GM18498 (cell line): ENCODE data around the gene ENPP6.
"Not testable (repeated sequence)": the region's sequence is repeated elsewhere in the genome, so short reads cannot be mapped to it uniquely, and the experiment has no call there.

Source experiments
- ATAC-seq: cut with Tn5 transposase; IDR thresholded peaks from one replicate; pipeline ENCODE4 v1.9.1; 2021; ENCODE audit warnings: mild to moderate bottlenecking, moderate library complexity; ENCODE audit not compliant: unreplicated experiment

The ENPP6 gene

DNA sequence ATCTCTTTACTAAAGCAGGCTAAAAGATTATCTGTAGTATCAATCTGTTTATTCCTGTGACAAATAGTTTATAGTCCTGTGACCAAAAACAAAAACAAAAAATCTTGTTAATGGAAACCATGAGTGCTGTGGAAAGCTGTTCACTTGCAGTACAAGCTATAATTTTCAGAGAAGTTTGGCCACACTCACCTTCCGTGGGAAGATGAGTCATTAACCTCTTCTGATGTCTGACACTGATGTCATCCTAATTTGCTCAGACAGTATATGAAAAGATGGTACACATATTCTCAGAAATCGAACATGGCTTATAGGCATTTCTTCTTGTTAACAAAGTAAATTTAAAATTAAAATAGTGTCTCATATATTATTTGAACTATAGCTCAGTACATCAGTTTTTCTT lies 19.9 kb upstream of the ENPP6 start:
- no peak for ATAC-seq

DNA sequence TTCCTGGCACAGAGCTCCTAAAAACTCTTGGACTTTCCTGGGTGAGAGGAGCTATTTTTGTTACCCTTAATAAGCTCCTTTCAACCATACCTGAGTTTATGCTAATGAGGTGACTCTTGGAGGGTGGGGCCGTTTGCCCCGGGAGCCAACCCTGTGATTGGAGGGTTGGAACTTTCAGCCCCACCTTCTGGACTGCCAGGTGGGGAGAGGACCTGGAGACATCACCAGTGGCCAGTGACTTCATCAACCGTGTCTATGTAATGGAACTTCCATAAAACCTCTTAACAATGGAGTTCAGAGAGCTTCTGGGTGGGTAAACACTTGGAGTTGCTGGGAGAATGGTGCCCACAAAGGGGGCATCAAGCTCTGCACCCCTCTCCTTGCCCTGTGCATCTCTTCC lies 17.9 kb upstream of the ENPP6 start:
- no peak for ATAC-seq

DNA sequence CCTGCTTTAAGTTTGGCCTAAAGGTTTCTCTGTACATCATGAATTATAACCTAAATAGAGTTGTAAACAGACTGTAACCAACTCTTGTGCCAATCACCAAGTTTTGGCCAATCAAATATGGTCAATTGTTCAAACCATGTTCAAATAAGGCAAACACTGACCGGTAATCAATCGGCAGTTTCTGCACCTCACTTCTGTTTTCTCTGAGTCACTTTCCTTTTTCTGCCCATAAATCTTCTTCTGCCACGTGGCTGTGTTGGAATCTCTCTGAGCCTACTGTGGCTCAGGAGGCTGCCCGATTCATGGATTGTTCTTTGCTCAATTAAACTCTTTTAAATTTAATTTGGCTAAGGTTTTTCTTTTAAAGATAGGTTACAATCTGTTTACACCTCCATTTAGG lies 16.5 kb upstream of the ENPP6 start:
- ATAC-seq, result no peak

DNA sequence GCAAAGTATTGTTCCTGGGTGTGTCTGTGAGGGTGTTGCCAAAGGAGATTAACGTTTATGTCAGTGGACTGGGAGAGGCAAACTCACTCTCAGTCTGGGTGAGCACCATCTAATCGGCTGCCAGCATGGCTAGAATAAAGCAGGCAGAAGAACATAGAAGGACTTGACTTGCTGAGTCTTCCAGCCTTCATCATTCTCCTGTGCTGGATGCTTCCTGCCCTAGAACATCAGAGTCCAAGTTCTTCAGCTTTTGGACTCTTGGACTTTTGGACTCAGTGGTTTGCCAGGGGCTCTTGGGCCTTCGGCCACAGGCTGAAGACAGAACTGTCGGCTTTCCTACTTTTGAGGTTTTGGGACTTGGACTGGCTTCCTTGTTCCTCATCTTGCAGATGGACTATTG lies 15.3 kb upstream of the ENPP6 start:
- no peak for ATAC-seq

DNA sequence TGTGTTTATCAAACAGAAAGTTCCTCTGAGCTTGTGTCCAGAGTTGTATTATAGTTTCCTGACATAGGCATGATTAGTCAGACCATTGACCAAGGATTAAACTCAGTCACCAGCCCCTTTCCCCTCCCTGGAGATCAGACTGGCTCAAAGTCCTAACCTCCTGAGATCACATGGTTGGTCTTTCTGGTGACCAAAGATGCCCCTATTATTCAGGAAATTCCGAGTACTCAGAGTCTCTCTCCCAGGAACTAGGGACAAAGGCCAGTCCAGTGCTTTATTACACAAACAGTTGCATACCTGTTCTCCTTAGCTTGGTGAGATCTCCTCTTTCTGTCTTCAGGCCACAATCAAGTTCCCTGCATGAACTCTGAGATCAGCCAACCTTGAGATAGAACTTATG lies 14.5 kb upstream of the ENPP6 start:
- ATAC-seq, result no peak

DNA sequence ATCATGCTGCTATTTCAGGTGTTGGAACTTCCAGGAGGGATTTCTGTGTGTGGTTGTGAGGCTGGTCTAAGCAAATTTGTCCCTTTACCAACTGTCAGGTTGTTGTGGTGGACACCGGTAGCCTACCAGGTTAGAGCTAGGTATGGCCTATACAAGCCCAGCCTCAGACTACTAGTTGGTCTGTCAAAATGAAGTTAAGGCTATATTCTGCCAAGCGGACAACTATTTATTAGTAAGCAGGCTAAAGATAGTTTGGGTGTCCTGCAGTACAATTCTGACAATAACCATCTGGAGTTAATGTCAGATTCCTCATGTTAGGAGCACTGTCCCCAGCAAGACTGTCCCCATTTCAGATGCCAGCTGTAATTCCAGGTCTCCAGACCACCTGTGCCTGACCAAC lies 13.9 kb upstream of the ENPP6 start:
- ATAC-seq, result no peak

DNA sequence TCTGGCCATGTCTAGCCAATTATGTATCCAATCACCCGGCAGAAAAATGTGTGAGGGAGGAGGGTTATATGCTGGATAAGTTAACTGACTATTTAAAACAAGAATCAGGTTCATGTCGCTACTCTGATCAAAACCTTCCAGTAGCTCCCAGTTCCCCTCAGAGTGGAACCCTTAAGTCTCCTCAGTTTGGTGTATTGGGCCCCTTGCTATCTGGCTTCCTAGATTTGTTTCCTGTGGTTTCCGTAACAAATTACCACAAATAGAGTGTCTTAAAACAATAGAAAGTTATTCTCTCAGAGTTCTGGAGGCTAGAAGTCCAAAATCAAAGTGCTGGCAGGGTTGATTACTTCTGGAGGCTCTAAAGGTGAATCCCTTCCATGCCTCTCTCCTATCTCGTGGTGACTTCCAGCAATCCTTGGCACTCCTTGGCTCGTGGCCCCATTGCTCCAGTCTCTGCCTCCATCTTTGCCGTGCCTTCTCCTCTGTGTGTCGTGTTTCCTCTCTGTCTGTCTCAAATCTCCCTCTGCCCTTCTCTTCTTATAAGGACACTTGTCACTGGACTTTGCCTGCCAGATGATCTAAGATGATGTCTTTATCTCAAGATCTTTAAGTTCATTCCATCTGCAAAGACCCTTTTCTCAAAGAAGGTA lies 10.5 kb upstream of the ENPP6 start:
- ATAC-seq, result no peak

DNA sequence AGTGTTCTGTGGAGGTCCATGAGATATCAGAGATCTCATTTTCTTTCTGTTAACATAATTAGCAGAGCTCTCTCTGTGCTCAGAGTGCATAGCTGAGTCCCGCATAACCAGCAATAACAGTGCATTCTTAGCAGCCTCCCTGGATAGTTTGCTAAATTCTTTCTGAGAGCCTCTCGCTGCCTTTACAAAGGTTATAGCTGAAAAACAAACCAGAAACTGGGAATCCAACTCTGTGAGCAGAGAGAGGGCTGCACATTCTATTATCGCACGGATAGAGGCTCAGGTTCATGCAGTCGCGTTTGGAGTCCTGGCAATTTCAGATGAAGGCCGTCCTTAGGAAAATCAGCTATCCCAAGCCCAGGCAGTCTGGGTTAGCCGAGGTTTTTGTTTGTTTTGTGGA lies 1.2 kb downstream of the ENPP6 start:
- no peak for ATAC-seq

DNA sequence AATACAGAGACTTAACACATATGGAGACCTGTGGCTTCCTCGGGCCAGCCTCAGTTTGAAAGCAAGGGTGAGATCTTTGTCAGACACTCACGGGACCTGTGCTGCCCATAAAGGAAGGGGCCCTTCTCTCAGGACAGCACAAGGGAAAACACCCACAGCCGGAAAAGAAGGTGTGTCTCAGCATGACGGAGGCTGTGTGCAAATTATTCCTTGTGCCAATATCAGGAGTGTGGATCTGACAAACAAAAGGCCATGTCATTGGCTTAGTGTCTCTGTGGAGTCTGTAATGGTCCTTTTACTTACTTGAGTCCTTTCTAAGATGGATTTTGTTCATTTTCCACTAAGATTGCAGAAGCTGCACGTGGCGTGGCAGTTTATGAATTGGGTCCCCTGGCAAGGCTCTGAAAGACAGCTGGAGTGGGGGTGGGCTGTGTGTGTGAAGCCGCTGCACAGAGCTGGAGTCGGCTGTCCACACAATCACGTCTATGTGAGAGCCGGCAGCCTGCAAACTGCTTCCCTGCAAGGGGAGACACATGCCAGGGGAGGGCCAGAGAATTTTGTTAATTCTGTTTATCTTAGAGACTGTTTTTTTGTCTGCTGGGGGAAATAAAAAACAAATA lies 1.9 kb downstream of the ENPP6 start:
- ATAC-seq, result no peak

DNA sequence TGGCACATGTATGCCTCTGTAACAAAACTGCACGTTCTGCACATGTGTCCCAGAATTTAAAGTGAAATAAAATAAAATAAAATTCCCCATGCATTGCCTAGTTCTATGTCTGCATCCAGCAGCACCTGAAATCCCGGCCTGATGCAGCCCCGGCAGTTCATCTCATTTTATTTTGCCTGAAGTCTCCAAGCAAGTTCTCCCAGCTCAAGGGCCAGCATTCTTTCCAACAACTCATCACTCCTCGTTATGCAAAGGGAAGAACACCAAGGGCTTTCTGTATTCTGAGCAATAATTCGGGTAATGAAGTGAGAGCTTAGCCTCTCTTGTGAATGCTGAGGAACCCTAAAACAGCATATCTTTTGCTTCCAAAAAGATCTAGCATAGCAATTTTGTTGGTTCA lies 2.7 kb downstream of the ENPP6 start:
- no peak for ATAC-seq

DNA sequence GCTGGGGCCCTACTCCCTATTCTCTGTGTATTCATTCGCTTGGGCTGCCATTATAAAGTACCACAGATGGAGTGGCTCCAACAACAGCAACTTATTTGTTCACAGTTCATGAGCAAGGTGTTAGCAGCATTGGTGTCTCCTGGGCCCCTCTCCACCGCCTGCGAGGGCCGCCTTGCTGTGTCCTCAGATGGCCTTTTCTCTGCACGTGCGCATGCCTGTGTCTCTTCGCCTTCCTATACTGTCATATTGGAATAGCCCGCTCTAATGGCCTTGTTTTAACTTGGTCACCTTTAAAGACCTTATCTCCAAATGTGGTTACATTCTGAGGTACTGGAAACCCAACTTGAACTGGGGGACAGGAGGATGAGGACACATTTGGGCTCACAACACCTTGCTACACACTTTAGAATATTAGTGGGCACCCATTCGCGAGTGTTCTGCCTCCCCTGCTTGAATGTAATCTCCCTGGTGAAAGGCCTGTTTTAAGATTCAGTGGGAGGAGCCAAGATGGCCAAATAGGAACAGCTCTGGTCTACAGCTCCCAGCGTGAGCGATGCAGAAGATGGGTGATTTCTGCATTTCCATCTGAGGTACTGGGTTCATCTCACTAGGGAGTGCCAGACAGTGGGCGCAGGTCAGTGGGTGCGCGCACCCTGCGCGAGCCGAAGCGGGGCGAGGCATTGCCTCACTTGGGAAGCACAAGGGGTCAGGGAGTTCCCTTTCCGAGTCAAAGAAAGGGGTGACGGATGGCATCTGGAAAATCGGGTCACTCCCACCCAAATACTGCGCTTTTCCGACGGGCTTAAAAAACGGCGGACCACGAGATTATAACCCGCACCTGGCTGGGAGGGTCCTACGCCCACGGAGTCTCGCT lies 9.7 kb downstream of the ENPP6 start:
- not testable (repeated sequence) for ATAC-seq

DNA sequence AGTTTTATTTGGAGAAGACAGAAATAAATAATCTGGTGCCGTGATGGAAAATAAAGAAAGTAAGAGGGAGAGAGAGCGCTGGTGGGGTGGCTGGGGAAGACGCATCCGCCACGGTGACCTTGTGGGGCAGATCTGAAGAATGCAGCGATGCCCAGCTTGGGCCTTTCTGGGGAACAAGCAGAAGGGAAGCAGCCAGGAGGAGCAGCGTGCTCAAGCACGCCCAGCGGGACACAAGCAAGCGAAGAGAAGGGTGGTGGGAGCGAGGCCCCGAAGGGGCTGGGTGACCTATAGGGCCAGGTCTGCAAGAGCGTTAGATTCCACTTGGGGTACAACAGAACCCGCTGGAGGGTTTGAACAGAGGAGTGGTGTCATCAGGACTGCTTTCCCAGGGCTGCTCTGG lies 12.4 kb downstream of the ENPP6 start:
- ATAC-seq, result no peak

DNA sequence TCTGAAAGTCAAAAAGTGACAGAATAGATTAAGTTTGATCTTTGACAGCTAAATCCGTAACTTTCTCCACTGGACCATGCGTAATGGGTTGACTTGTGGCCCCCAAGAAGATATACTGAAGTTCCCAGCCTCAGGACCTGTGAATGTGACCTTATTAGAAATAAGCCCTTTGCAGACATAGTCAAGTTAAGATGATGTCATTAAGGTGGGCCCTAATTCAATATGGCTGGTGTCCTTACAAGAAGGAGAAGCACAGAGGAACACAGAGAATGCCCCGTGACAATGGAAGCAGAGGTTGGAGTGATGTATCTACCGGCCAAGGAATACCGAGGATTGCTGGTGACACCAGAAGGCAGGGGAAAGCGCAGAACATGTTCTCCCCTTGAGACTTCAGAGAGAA lies 14.4 kb downstream of the ENPP6 start:
- ATAC-seq, result no peak

DNA sequence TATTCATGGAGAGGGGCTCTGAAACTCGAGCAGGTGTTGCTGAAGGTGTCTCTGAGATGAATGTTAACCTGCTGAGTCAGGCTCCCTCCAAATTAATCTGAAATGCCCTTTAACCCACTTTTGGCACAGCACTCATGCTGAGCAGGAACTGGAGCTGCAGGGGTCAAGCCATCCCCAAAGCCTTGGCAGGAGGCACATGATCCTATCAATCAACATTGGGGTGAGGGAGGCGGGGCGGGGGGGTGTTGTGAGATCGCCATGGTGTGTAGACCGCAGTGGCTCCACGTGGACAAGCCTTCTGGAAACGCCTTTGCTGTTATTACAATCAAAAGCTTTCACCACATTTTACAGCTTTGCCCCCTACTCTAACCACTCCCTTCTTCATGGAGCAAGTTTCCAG lies 16.5 kb downstream of the ENPP6 start:
- ATAC-seq, result no peak

DNA sequence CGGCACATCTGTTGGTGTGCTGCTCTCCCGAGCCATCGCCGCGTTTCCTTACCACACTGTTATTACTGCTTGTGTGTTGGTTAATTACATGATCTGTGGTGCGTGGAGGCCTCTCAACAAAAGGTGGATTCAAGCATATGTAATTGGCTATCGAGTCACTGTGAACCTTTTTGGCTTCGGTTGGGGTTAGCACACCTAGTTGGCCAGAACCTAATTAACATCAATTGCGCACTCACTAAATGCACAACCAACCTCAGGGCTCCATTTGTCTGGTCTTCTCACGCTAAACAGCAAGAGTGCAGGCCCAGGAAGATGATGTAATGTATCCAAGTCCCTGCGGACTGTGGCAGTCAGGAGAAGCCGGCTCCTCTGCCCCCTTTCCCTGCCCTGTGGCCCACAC lies 17.4 kb downstream of the ENPP6 start:
- ATAC-seq, result no peak

DNA sequence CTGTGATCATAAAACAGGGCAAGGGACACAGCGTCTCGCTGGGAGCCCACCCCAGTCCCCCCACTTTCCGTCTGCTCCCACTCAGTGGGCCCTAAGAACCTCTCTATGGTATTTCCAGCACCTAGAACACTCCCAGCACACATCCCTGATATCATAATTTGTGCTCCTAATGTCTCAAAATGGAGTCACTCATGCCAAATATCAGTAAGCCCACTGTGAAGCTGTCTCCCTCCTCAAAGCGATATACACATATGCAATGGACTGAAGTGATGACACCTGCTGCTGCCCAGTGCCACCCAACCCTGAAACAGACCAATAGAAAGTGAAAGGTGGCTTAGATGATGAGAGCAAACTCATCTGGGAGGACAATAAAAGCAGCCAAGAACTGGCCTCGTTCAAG lies 17.9 kb downstream of the ENPP6 start:
- no peak for ATAC-seq

DNA sequence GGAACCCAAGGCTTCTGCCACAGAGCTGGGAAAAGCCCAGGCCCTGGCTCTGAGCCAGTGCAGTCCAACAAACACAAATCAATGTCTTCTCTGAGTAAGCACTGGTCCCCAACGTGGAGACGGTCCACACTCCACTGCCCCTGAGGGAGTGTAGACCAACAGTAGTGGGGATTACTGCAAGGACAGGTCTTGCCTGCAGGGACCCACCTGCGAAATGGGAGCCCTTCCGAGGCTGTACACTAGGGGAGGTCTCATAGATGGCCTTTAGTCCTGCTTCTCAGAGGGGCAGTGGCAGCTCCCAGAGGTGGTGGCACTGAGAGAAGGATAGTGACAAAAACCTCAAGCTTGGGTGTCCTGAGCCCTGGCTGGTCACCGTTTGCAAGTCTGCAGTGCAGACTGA lies 19.5 kb downstream of the ENPP6 start:
- ATAC-seq, result no peak

DNA sequence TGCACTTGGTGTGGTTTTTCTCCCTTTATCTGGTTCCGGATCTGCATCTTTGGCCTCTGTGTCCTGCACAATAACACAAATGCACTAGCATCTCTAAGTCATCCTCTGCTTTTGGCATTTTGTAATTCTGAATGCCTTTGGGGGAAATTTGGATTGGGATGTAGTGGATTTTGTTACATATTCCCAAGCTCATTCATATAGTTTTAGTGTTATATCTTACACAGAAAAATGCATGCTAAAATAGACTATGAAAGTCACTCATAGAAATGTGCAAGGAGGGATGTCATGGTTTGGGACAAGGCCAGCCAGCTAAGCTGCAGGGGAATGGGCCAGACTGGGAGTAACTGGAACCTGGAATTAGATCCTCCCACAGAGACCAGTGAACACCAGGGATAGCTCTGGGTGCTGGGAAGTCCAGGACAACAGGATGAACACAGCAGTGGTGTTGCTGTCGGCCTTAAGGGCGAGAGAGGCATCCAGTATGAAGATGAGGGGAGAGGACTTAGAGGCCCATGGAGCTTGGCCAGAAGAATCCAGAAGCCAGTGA lies 20.1 kb downstream of the ENPP6 start:
- ATAC-seq, result no peak

DNA sequence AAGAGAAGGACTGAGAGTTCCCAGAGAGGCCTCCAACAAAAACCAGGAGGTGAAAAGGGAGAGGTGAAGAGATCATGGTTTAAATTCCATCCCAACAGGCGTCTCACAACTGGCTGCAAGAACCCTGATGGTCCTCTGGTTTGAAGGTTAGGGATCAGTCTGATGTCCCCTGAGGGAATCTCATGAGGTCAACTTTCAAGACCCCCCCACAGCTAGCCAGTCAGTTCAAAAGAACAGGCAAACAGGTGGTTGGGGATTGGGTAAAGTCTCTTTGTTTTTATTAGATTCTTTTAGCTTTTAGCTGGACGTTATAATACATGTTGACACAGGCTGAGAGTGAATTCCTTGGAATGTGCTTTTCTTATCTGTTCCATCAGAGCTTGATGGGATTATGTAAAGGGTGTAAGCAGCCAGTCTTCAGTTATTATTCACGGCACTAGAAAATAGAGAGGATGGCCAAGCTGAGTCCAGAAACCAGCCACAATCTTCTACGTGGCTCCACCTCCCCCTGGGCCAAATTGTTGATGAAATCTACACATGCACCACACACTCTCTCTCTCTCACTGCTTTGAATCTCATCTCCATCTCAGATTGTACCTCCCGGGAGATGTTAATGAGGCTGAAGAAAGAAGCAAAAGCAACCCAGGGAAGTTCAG lies 20.8 kb downstream of the ENPP6 start:
- ATAC-seq, result no peak

DNA sequence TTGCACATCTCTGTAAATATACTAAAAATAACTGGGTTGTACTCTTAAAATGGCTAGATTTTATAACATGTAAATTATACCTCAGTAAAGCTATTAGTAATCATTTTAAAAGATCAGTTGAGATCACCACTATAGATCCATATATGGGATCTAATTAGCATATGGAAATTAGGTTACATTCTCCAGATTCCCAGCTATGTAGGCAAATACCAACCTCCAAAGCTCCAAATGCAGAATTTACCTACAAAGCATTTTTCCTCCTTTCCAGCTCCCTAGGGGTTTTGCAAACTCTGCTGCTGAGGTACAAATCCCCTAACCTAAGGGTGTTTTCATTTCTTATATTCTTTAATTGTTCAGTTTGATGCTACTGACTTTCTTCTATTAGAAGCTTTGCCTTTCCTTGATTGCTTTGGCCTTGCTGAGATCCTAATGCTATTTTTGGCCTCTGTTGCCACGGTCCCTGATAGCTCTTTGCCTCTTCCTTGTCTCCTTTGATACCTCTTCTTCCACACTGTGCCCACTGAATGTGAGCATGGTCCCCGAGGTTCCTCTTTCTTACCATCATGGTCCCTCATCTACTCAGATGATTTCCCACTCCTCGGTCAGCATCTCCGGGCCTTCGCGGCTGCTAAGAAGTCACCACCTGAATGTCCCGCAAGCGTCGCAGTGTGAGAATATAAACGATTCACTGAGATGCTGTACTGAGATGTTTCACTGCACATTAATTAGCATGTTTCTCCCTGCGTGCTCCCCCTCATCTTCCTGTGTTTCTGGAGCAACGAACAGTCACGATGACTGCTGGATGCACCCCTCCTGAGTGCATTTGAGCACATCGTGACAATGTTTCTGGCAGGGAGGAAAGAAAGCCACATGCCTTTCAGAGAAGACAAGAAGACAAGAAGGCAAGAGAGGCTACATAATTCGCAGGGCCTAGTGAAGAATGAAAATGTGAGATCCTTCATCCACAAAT lies 23.8 kb downstream of the ENPP6 start:
- ATAC-seq, result no peak
